HEK293 (cell line): ENCODE data around the gene TAF1D.
"Not testable (repeated sequence)": the region's sequence is repeated elsewhere in the genome, so short reads cannot be mapped to it uniquely, and the experiment has no call there.

ENCODE experiments used
- CTCF ChIA-PET: fragments of 350-600 bp; formaldehyde crosslinking; extraction: SDS; loops from one replicate; lab custom pipeline; 2021; ENCODE audit warnings: antibody characterized with exemption; lab: Yijun Ruan, JAX
- POLR2A ChIA-PET: fragments of 300-600 bp; formaldehyde crosslinking; extraction: SDS; loops from one replicate; lab custom pipeline; 2020; ENCODE audit warnings: antibody characterized with exemption, inconsistent platforms; lab: Yijun Ruan, JAX
- H3K27ac ChIP-seq: fragments of 200-500 bp; sonication (Bioruptor generic); 2 replicates; pipeline ENCODE4 v1.5.1; 2014; ENCODE audit warnings: low read depth, low read length, control low read depth, inconsistent platforms; ENCODE audit errors: extremely low read depth
- H3K36me3 ChIP-seq, 2 experiments: fragments of 200-500 bp in 1 of 2; sonication (Bioruptor generic) in 1 of 2; 1 replicate in 1 of 2; 2 replicates in 1 of 2; pipeline ENCODE4 v1.5.1; 2014 to 2017; ENCODE audit warnings: inconsistent platforms in 2 of 2, low read length in 2 of 2; ENCODE audit not compliant: control insufficient read depth in 2 of 2, insufficient read depth in 1 of 2
- H3K4me1 ChIP-seq: fragments of 200-500 bp; sonication (Bioruptor generic); 2 replicates; pipeline ENCODE4 v1.5.1; 2014; ENCODE audit warnings: mild to moderate bottlenecking, low read length, inconsistent platforms; ENCODE audit not compliant: control insufficient read depth, insufficient read depth
- H3K4me3 ChIP-seq: 2 replicates; pipeline ENCODE4 v1.5.1; 2011; ENCODE audit warnings: low read depth, mild to moderate bottlenecking, control low read depth, low read length, moderate library complexity
- H3K9me3 ChIP-seq: fragments of 200-500 bp; sonication (Bioruptor generic); 2 replicates; pipeline ENCODE4 v1.5.1; 2014; ENCODE audit warnings: low read depth, low read length, inconsistent platforms; ENCODE audit not compliant: control insufficient read depth, insufficient read depth
- GLIS2 ChIP-seq: fragments of 450-650 bp; formaldehyde crosslinking; IDR thresholded peaks from 2 replicates; pipeline ENCODE4 v1.5.1; 2016; ENCODE audit warnings: missing biosample characterization, missing genetic modification characterization
- IKZF3 ChIP-seq: fragments of 450-650 bp; IDR thresholded peaks from 2 replicates; pipeline ENCODE4 v1.5.0; 2018; ENCODE audit warnings: missing biosample characterization, mild to moderate bottlenecking, missing genetic modification characterization, moderate library complexity
- PRDM4 ChIP-seq: fragments of 450-650 bp; formaldehyde crosslinking; IDR thresholded peaks from 2 replicates; pipeline ENCODE4 v1.5.1; 2017; ENCODE audit warnings: missing biosample characterization, missing genetic modification characterization
- ZNF114 ChIP-seq: fragments of 450-650 bp; formaldehyde crosslinking; IDR thresholded peaks from 2 replicates; pipeline ENCODE4 v1.5.0; 2017; ENCODE audit warnings: missing biosample characterization, missing genetic modification characterization
- ZNF121 ChIP-seq: fragments of 450-650 bp; formaldehyde crosslinking; IDR thresholded peaks from 2 replicates; pipeline ENCODE4 v1.5.1; 2016; ENCODE audit warnings: missing biosample characterization, missing genetic modification characterization
- ZNF132 ChIP-seq: fragments of 450-650 bp; formaldehyde crosslinking; IDR thresholded peaks from 2 replicates; pipeline ENCODE4 v1.5.1; 2017; ENCODE audit warnings: missing biosample characterization, missing genetic modification characterization, borderline replicate concordance
- ZNF146 ChIP-seq: fragments of 450-650 bp; formaldehyde crosslinking; IDR thresholded peaks from 2 replicates; pipeline ENCODE4 v1.5.1; 2016; ENCODE audit warnings: missing biosample characterization, missing genetic modification characterization
- ZNF157 ChIP-seq: fragments of 450-650 bp; formaldehyde crosslinking; IDR thresholded peaks from 2 replicates; pipeline ENCODE4 v1.5.1; 2016; ENCODE audit warnings: missing biosample characterization, missing genetic modification characterization
- ZNF473 ChIP-seq: fragments of 450-650 bp; formaldehyde crosslinking; IDR thresholded peaks from 2 replicates; pipeline ENCODE4 v1.5.1; 2017; ENCODE audit warnings: missing biosample characterization, missing genetic modification characterization
- ZNF544 ChIP-seq: fragments of 450-650 bp; formaldehyde crosslinking; IDR thresholded peaks from 2 replicates; pipeline ENCODE4 v1.5.0; 2017; ENCODE audit warnings: missing biosample characterization, missing genetic modification characterization
- ZNF548 ChIP-seq: fragments of 450-650 bp; formaldehyde crosslinking; IDR thresholded peaks from 2 replicates; pipeline ENCODE4 v1.5.1; 2016; ENCODE audit warnings: missing biosample characterization, missing genetic modification characterization
- ZNF580 ChIP-seq: fragments of 450-650 bp; formaldehyde crosslinking; IDR thresholded peaks from 2 replicates; pipeline ENCODE4 v1.5.1; 2016; ENCODE audit warnings: missing biosample characterization, missing genetic modification characterization
- ZNF596 ChIP-seq: fragments of 450-650 bp; IDR thresholded peaks from 2 replicates; pipeline ENCODE4 v1.5.0; 2018; ENCODE audit warnings: missing biosample characterization, mild to moderate bottlenecking, missing genetic modification characterization, moderate library complexity
- ZNF610 ChIP-seq: fragments of 450-650 bp; formaldehyde crosslinking; IDR thresholded peaks from 2 replicates; pipeline ENCODE4 v1.5.1; 2016; ENCODE audit warnings: missing biosample characterization, missing genetic modification characterization, borderline replicate concordance
- ZNF654 ChIP-seq: fragments of 450-650 bp; formaldehyde crosslinking; IDR thresholded peaks from 2 replicates; pipeline ENCODE4 v1.5.1; 2016; ENCODE audit warnings: low read depth, missing biosample characterization, missing genetic modification characterization
- ZNF776 ChIP-seq: fragments of 450-650 bp; formaldehyde crosslinking; IDR thresholded peaks from 2 replicates; pipeline ENCODE4 v1.5.0; 2017; ENCODE audit warnings: missing biosample characterization, missing genetic modification characterization, borderline replicate concordance
- TF ChIP-seq, protein P1 (sequence below): fragments of 450-650 bp; formaldehyde crosslinking; IDR thresholded peaks from 2 replicates; pipeline ENCODE4 v1.5.1; 2016; ENCODE audit warnings: missing biosample characterization, missing genetic modification characterization
- TF ChIP-seq, protein P2 (sequence below): fragments of 450-650 bp; formaldehyde crosslinking; IDR thresholded peaks from 2 replicates; pipeline ENCODE4 v1.5.1; 2016; ENCODE audit warnings: missing biosample characterization, missing genetic modification characterization

TAF1D gene

DNA sequence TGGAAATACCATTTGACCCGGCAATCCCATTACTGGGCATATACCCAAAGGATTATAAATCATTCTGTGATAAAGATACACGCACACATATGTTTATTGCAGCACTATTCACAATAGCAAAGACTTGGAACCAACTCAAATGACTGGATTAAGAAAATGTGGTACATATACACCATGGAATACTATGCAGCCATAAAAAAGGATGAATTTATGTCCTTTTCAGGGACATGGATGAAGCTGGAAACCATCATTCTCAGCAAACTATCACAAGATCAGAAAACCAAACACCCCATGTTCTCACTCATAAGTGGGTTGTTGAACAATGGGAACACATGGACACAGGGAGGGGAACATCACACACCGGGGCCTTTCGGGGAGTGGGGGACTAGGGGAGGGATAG lies 17.8 kb upstream of the TAF1D start:
- H3K4me3 ChIP-seq: not testable (repeated sequence)
- peak; percentile 90 for TF ChIP-seq ZNF146 (tag by site-specific recombination)
- TF ChIP-seq, all 188 proteins: peak for 1; not testable (repeated sequence) for 187
- H3K9me3 ChIP-seq, CTCF ChIA-PET, H3K27ac ChIP-seq, POLR2A ChIA-PET, H3K4me1 ChIP-seq: not testable (repeated sequence)
- peaks cover 0 to 67% of the 10 kb centered on the region in 2 experiments; a peak in 2 of 3 replicates for H3K36me3 ChIP-seq

- H3K9me3 ChIP-seq: no peaks in the 10 kb centered on the region
- peaks cover 0 to 63% of the 10 kb centered on the region in 2 experiments; a peak in 2 of 3 replicates for H3K36me3 ChIP-seq
- POLR2A ChIA-PET: interaction anchor here (0.8 kb wide), 1 partner anchor 26 kb away, joined by 3 read pairs; the partner anchor contains the start of gene MED17
- CTCF ChIA-PET: no interaction called here
- H3K4me1 ChIP-seq: no peaks in the 10 kb centered on the region
- no peak overlapping the region for H3K27ac ChIP-seq
- TF ChIP-seq IKZF3 (tag by site-specific recombination) (no peak), ZNF121 (tag by site-specific recombination) (no peak), ZNF157 (tag by site-specific recombination) (no peak), ZNF596 (no peak), ZNF473 (no peak)
- TF ChIP-seq, protein P1, sequence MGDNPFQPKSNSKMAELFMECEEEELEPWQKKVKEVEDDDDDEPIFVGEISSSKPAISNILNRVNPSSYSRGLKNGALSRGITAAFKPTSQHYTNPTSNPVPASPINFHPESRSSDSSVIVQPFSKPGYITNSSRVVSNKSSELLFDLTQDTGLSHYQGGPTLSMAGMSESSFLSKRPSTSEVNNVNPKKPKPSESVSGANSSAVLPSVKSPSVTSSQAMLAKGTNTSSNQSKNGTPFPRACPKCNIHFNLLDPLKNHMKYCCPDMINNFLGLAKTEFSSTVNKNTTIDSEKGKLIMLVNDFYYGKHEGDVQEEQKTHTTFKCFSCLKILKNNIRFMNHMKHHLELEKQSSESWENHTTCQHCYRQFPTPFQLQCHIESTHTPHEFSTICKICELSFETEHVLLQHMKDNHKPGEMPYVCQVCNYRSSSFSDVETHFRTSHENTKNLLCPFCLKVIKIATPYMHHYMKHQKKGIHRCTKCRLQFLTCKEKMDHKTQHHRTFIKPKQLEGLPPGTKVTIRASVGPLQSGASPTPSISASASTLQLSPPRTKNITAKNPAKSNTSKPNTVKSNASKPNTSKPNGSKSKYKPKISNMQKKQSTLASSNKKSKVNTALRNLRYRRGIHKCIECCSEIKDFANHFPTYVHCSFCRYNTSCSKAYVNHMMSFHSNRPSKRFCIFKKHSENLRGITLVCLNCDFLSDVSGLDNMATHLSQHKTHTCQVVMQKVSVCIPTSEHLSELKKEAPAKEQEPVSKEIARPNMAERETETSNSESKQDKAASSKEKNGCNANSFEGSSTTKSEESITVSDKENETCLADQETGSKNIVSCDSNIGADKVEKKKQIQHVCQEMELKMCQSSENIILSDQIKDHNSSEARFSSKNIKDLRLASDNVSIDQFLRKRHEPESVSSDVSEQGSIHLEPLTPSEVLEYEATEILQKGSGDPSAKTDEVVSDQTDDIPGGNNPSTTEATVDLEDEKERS (tag by site-specific recombination): no peak
- no peak overlapping the region for H3K4me3 ChIP-seq
Observed at GRCh38 chr11:93757924-93758865, 16.9 kb upstream of the TAF1D start.

DNA sequence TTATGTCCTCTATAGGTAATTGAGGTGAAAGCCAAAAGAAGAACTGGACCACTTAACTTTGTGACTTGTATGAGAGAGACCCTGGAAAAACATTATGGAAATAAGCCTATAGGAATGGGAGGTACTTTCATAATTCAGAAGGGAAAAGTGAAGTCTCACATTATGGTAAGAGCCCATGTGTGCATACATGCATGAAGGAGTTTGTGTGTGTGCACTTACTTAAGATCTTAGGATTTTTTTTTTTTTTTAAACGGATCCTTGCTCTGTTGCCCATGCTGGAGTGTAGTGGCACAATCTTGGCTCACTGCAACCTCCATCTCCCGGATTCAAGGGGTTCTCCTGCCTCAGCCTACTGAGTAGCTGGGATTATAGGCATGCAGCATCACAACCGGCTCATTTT lies 16.0 kb upstream of the TAF1D start:
- ChIA-PET POLR2A (no interaction called here), CTCF (interaction anchor here (1.0 kb wide), 1 partner anchor 138 kb away, joined by 3 read pairs; no protein-coding TSS in a partner anchor)
- Histone ChIP-seq H3K4me1 (no peaks in the 10 kb centered on the region), H3K36me3 (peaks cover 0 to 59% of the 10 kb centered on the region in 2 experiments; a peak in 2 of 3 replicates), H3K9me3 (no peaks in the 10 kb centered on the region), H3K4me3 (no peak overlapping the region), H3K27ac (no peak overlapping the region)
- TF ChIP-seq PRDM4 (no peak), ZNF580 (tag by site-specific recombination) (no peak), ZNF114 (tag by site-specific recombination) (no peak), ZNF776 (tag by site-specific recombination) (no peak), ZNF610 (tag by site-specific recombination) (no peak), ZNF132 (tag by site-specific recombination) (no peak), ZNF654 (no peak), ZNF548 (no peak), ZNF544 (tag by site-specific recombination) (no peak), GLIS2 (tag by site-specific recombination) (no peak)
- TF ChIP-seq, protein P2, sequence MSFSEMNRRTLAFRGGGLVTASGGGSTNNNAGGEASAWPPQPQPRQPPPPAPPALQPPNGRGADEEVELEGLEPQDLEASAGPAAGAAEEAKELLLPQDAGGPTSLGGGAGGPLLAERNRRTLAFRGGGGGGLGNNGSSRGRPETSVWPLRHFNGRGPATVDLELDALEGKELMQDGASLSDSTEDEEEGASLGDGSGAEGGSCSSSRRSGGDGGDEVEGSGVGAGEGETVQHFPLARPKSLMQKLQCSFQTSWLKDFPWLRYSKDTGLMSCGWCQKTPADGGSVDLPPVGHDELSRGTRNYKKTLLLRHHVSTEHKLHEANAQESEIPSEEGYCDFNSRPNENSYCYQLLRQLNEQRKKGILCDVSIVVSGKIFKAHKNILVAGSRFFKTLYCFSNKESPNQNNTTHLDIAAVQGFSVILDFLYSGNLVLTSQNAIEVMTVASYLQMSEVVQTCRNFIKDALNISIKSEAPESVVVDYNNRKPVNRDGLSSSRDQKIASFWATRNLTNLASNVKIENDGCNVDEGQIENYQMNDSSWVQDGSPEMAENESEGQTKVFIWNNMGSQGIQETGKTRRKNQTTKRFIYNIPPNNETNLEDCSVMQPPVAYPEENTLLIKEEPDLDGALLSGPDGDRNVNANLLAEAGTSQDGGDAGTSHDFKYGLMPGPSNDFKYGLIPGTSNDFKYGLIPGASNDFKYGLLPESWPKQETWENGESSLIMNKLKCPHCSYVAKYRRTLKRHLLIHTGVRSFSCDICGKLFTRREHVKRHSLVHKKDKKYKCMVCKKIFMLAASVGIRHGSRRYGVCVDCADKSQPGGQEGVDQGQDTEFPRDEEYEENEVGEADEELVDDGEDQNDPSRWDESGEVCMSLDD (tag by site-specific recombination): no peak
- TF ChIP-seq, protein P1 (tag by site-specific recombination): no peak
